Measurements from ENCODE around the gene PLIN1. TPM values are rescaled to one million over a fixed set of nuclear protein-coding genes. Genes with fewer than 3 reads are reported as not detected.
A peak's percentile ranks its signal among the peaks of the same experiment; 100 is the strongest.

The PLIN1 gene
- total RNA-seq: 1.3 TPM
- long read RNA-seq, partial matches to known transcripts: 0 of 2 reads
- long read RNA-seq, other reads (novel, unspliced or antisense): 2 of 2 reads

- Histone ChIP-seq H3K9me3 (no peaks in the 10 kb centered on the region), H3K4me1 (peaks cover 19% of the 10 kb centered on the region), H3K36me3 (peaks cover 10% of the 10 kb centered on the region), H3K27me3 (ENCODE audit: low read depth) (no peaks in the 10 kb centered on the region), H3K4me3 (no peak within 1 kb of the TSS), H3K27ac (peak within 1 kb of the TSS; percentile 59)
- ATAC-seq (no peak), DNase-seq (no peak)
- no peak for TF ChIP-seq CTCF (IDR thresholded peaks at IDR 0.05)
- intact Hi-C loops (cut with DNase I): no loop called here
These were observed at the start of gene PLIN1 for GRCh38 chr15:89679212-89679611. TSS of gene PLIN1 (minus strand) at chr15:89679367. CDS start at chr15:89677489, 1,878 bp downstream.

DNA sequence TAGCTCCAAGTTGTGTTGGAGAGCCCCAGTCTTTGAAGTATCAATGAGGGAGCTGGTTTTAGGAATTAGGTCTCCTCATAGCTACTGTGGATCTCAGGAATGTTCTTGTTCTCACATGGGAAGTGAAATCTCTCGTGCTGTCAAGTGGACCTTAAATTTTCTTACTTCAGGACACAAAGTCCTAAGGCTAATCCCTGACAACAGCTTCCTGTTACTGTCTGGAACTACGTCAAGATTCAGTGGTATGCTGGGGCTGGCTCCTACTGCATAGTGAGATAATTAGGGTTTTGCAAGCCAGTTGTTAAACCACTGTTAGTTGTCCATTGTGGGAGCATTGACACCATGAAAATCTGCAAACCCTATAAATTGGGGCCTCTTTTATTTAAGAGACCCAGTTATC, 49.1 kb upstream of the PLIN1 start:
- TF ChIP-seq CTCF (IDR thresholded peaks at IDR 0.05): no peak
- no peaks in the 10 kb centered on the region for H3K4me1 ChIP-seq
- ATAC-seq (peak; percentile 68 to 72), DNase-seq (no peak)
- no peak overlapping the region for H3K27ac ChIP-seq
- H3K4me3 ChIP-seq: no peak overlapping the region
- no peaks in the 10 kb centered on the region for H3K36me3 ChIP-seq
- no peaks in the 10 kb centered on the region for H3K27me3 ChIP-seq (ENCODE audit: low read depth)
- intact Hi-C loops (cut with DNase I): no loop called here
- no peaks in the 10 kb centered on the region for H3K9me3 ChIP-seq

DNA sequence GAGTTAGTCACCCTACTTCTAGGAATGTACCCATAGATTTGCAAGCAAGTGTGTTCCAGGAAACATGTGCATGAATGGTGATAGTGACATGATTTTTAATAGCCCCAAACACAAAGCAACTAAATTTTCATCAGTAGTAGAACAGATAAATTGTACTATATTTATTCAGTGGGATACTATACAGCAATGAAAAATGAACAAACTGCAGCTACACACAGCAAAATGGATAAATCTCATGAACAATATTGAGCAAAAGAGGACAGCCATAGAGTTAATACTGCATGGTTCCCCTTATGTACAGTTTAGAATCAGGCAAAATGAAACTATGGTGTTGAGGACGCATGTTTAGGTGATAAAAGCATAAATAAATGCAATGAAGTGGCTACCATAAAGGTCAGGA, 45.9 kb upstream of the PLIN1 start:
- H3K9me3 ChIP-seq: no peaks in the 10 kb centered on the region
- DNase-seq (no peak), ATAC-seq (no peak)
- H3K4me3 ChIP-seq: no peak overlapping the region
- H3K36me3 ChIP-seq: no peaks in the 10 kb centered on the region
- no peak overlapping the region for H3K27ac ChIP-seq
- H3K4me1 ChIP-seq: no peaks in the 10 kb centered on the region
- intact Hi-C loops (cut with DNase I): no loop called here
- H3K27me3 ChIP-seq (ENCODE audit: low read depth): no peaks in the 10 kb centered on the region
- no peak for TF ChIP-seq CTCF (IDR thresholded peaks at IDR 0.05)

DNA sequence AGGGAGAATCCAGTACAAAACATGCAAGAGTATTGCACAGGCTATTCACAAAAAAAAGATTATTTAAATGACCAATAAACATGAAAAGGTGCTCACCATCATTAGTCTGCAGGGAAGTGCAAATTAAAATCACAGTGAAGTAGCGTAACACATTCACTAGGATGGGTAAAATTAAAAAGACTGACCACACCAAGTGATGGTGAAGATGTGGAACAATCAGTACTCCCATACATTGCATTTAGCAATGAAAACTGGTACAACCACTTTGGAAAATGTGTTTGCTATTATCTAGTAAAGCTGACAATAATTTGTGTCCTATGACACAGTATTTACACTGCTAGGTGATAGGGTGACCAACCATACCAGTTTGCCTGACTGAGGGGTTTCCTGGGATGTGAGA, 45.5 kb upstream of the PLIN1 start:
- no peak for TF ChIP-seq CTCF (IDR thresholded peaks at IDR 0.05)
- no peaks in the 10 kb centered on the region for H3K9me3 ChIP-seq
- H3K27ac ChIP-seq: no peak overlapping the region
- no peak overlapping the region for H3K4me3 ChIP-seq
- DNase-seq (no peak), ATAC-seq (no peak)
- intact Hi-C loops (cut with DNase I): no loop called here
- no peaks in the 10 kb centered on the region for H3K36me3 ChIP-seq
- H3K27me3 ChIP-seq (ENCODE audit: low read depth): no peaks in the 10 kb centered on the region
- H3K4me1 ChIP-seq: no peaks in the 10 kb centered on the region

- Histone ChIP-seq H3K36me3 (no peaks in the 10 kb centered on the region), H3K4me3 (no peak overlapping the region), H3K9me3 (no peaks in the 10 kb centered on the region), H3K27me3 (ENCODE audit: low read depth) (no peaks in the 10 kb centered on the region), H3K27ac (no peak overlapping the region), H3K4me1 (no peaks in the 10 kb centered on the region)
- no peak for DNase-seq
- no peak for TF ChIP-seq CTCF (IDR thresholded peaks at IDR 0.05)
- ATAC-seq: no peak
- intact Hi-C loops (cut with DNase I): no loop called here
These were observed 43.9 kb upstream of the PLIN1 start for GRCh38 chr15:89723031-89723430.

DNA sequence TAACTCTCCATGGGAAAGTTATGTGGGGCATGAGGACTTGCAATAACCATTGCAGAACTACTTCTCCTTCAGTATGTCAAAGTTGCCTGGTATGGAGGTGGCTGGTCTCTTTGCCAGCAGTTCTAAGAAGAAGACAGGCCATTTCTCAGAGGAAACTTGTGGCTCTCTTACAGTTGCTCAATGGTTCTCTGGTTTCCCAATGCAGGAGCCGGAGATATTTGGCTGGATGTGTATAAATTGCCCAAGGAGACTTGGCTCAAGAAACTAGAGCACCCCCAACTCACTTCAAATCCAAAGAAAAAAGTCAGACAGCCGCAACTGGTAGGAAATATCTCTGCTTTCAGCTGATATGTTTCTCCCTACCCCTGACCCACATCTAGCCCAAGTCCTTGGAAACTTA, 35.6 kb upstream of the PLIN1 start:
- Histone ChIP-seq H3K4me3 (no peak overlapping the region), H3K4me1 (no peaks in the 10 kb centered on the region), H3K36me3 (no peaks in the 10 kb centered on the region), H3K9me3 (no peaks in the 10 kb centered on the region), H3K27ac (no peak overlapping the region), H3K27me3 (ENCODE audit: low read depth) (no peaks in the 10 kb centered on the region)
- ATAC-seq (peak; percentile 57 to 60), DNase-seq (no peak)
- no peak for TF ChIP-seq CTCF (IDR thresholded peaks at IDR 0.05)
- intact Hi-C loops (cut with DNase I): no loop called here

All from lower lobe of right lung (tissue), 2 donors.